Activated CD4-positive, alpha-beta T cell treated with anti-CD3 and anti-CD28 coated beads, Interleukin-2, amount 10 ng/mL, durations not matched to agents 7 days and 5 days (primary cell): ENCODE data around the gene PSD2. TPM values are rescaled to one million over a fixed set of nuclear protein-coding genes. Genes with fewer than 3 reads are reported as not detected.

Experiments used
- CTCF ChIA-PET: fragments of 350-600 bp; sonication (Branson Sonifier 250); formaldehyde crosslinking; loops from one replicate; lab custom pipeline; 2021; ENCODE audit warnings: antibody characterized with exemption; lab: Charles Lee
- POLR2A ChIA-PET: fragments of 350-600 bp; sonication (Branson Sonifier 250); formaldehyde crosslinking; loops from one replicate; lab custom pipeline; 2021; ENCODE audit warnings: antibody characterized with exemption; lab: Charles Lee
- DNase-seq: peaks from one replicate; pipeline ENCODE4 v3.0.0-alpha.2; 2020
- H3K27ac Mint-ChIP-seq: one replicate; pipeline ENCODE4 v1.8.0; 2021; ENCODE audit warnings: mild to moderate bottlenecking, moderate library complexity, mixed read lengths
- H3K27me3 Mint-ChIP-seq: one replicate; pipeline ENCODE4 v1.8.0; 2021; ENCODE audit warnings: mixed read lengths
- H3K36me3 Mint-ChIP-seq: one replicate; pipeline ENCODE4 v1.8.0; 2021; ENCODE audit warnings: low read depth, mixed read lengths
- H3K4me1 Mint-ChIP-seq: one replicate; pipeline ENCODE4 v1.8.0; 2021; ENCODE audit warnings: mixed read lengths
- H3K4me3 Mint-ChIP-seq: one replicate; pipeline ENCODE4 v1.8.0; 2021; ENCODE audit warnings: mild to moderate bottlenecking, moderate library complexity, mixed read lengths
- H3K9me3 Mint-ChIP-seq: one replicate; pipeline ENCODE4 v1.8.0; 2021; ENCODE audit warnings: mixed read lengths
- total RNA-seq, 2 experiments: library from RNA; stranded (reverse); gene quantifications; one replicate each; pipeline ENCODE4 v1.2.3, GENCODE V29; 2021

PSD2 gene
- total RNA-seq, 2 experiments from 2014 or later: not detected

- H3K36me3 Mint-ChIP-seq: no peaks in the 10 kb centered on the region
- H3K4me3 Mint-ChIP-seq: no peak overlapping the region
- POLR2A ChIA-PET: interaction anchor here (0.6 kb wide), 1 partner anchor 1921 kb away, joined by 6 read pairs; no protein-coding TSS in a partner anchor
- H3K27me3 Mint-ChIP-seq: peaks cover 10% of the 10 kb centered on the region
- no peaks in the 10 kb centered on the region for H3K4me1 Mint-ChIP-seq
- H3K27ac Mint-ChIP-seq: no peak overlapping the region
- no peaks in the 10 kb centered on the region for H3K9me3 Mint-ChIP-seq
- CTCF ChIA-PET: interaction anchor here (0.5 to 4.7 kb wide), 8 partner anchors 13 to 1782 kb away, joined by 3 to 19 read pairs (median 3); no protein-coding TSS in a partner anchor
- no peak for DNase-seq
Observed at GRCh38 chr5:139863361-139863760, 67.8 kb downstream of the PSD2 start.

DNA sequence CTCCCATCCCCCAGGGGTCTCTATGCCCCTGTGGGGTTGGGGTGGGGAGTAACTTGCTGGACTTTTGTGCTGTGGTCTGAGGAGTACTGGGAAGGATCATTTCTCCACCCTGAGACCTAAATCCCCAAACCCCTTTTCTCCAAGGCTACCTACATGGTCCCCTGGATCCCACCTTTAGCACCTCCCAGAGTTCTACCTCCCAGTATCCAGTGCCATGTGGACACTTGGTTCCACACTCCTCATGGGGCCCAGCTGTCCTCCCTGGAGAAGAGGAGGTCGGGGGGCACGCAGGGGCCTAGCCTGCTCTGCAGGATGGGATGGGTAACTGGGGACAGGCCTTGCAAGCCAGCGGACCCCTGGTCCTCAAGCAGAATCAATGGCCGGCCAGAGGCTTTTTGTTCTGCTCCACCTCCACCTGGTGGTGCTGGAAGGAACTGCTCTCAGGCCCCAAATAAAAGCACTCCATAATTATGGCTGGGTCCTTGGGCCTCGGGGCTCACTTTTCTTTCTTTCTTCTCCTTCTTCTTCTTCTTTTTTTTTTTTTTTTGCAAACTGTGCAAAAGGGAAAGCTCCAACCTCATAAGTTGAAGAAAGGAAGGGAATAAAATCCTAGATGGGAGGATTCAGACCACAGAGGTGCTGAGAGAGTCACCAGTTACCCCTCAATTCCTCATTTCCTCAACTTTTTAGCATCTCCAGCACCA, 68.4 kb downstream of the PSD2 start:
- DNase-seq: peak; percentile 57
- POLR2A ChIA-PET: interaction anchor here (0.6 kb wide), 1 partner anchor 1922 kb away, joined by 6 read pairs; no protein-coding TSS in a partner anchor
- Mint-ChIP-seq H3K27me3 (peaks cover 10% of the 10 kb centered on the region), H3K36me3 (no peaks in the 10 kb centered on the region), H3K4me3 (no peak overlapping the region), H3K27ac (no peak overlapping the region), H3K9me3 (no peaks in the 10 kb centered on the region), H3K4me1 (no peaks in the 10 kb centered on the region)
- CTCF ChIA-PET: interaction anchor here (0.5 to 4.7 kb wide), 7 partner anchors 14 to 1783 kb away, joined by 3 to 19 read pairs (median 3); no protein-coding TSS in a partner anchor

- POLR2A ChIA-PET: no interaction called here
- Mint-ChIP-seq H3K4me1 (no peaks in the 10 kb centered on the region), H3K27ac (no peak overlapping the region), H3K36me3 (no peaks in the 10 kb centered on the region), H3K4me3 (no peak overlapping the region), H3K27me3 (peaks cover 10% of the 10 kb centered on the region), H3K9me3 (no peaks in the 10 kb centered on the region)
- CTCF ChIA-PET: interaction anchor here (0.6 to 4.7 kb wide), 2 partner anchors 78 to 286 kb away, joined by 3 to 19 read pairs; no protein-coding TSS in a partner anchor
- DNase-seq: no peak
Observed at GRCh38 chr5:139864716-139865483, 69.3 kb downstream of the PSD2 start.

- DNase-seq: no peak
- Mint-ChIP-seq H3K36me3 (no peaks in the 10 kb centered on the region), H3K9me3 (no peaks in the 10 kb centered on the region), H3K4me1 (no peaks in the 10 kb centered on the region), H3K27me3 (peaks cover 13% of the 10 kb centered on the region), H3K4me3 (no peak overlapping the region), H3K27ac (no peak overlapping the region)
- ChIA-PET CTCF (interaction anchor here (1.4 kb wide), 1 partner anchor 80 kb away, joined by 7 read pairs; no protein-coding TSS in a partner anchor), POLR2A (no interaction called here)
Observed at GRCh38 chr5:139867109-139867508, 71.5 kb downstream of the PSD2 start.

DNA sequence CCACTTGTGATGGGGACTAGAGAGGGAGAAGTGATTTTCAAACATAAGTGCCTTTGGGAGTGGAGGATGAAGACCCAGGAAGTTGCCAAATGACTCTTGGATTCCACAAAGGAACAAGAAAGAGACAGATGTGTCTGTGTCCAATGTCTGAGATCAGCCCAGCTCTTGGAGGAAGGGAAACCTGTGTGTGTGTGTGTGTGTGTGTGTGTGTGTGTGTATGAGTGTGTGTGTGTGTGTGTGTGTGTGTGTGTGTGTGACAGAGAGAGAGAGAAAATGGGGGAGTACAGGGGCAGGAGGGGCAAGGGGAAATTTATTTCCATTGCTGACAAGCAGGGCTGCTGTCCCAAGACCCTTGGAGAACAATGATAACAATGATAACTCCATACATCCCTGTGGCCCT, 72.0 kb downstream of the PSD2 start:
- Mint-ChIP-seq H3K27me3 (peaks cover 13% of the 10 kb centered on the region), H3K36me3 (no peaks in the 10 kb centered on the region), H3K9me3 (no peaks in the 10 kb centered on the region), H3K4me1 (no peaks in the 10 kb centered on the region), H3K27ac (no peak overlapping the region), H3K4me3 (no peak overlapping the region)
- CTCF ChIA-PET: no interaction called here
- POLR2A ChIA-PET: no interaction called here
- no peak for DNase-seq

- ChIA-PET POLR2A (no interaction called here), CTCF (interaction anchor here (1.2 kb wide), 1 partner anchor 82 kb away, joined by 3 read pairs; no protein-coding TSS in a partner anchor)
- peaks cover 13% of the 10 kb centered on the region for H3K27me3 Mint-ChIP-seq
- no peak overlapping the region for H3K4me3 Mint-ChIP-seq
- DNase-seq: no peak
- H3K9me3 Mint-ChIP-seq: no peaks in the 10 kb centered on the region
- H3K4me1 Mint-ChIP-seq: no peaks in the 10 kb centered on the region
- no peak overlapping the region for H3K27ac Mint-ChIP-seq
- H3K36me3 Mint-ChIP-seq: no peaks in the 10 kb centered on the region
Observed at GRCh38 chr5:139869042-139869790, 73.6 kb downstream of the PSD2 start.

DNA sequence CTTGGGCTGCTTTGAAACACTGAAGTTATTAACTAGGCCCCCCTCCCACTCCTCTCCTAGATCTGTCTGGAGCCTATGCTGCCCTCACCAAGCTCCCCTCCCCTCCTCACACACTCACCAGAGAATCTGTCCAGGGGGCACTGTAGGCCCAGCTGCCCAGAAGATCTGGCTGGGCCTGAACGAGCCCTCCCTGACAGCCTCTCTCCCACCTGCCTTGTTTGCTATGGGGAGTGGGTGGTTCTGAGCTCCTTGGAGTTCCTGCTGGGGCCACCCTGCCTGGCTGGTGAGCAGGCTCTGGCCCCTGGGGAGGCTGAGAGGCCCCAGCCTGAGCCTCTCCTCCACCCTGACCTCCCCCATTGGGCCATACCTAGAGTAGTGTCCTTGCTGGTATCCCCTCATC, 75.1 kb downstream of the PSD2 start:
- ChIA-PET POLR2A (interaction anchor here (0.6 kb wide), 1 partner anchor 79 kb away, joined by 5 read pairs; no protein-coding TSS in a partner anchor), CTCF (interaction anchor here (0.9 to 1.2 kb wide), 2 partner anchors 83 to 98 kb away, joined by 3 read pairs; no protein-coding TSS in a partner anchor)
- Mint-ChIP-seq H3K4me1 (no peaks in the 10 kb centered on the region), H3K4me3 (no peak overlapping the region), H3K36me3 (no peaks in the 10 kb centered on the region), H3K27ac (no peak overlapping the region), H3K9me3 (peaks cover 2% of the 10 kb centered on the region), H3K27me3 (peaks cover 11% of the 10 kb centered on the region)
- no peak for DNase-seq

- H3K9me3 Mint-ChIP-seq: peaks cover 7% of the 10 kb centered on the region
- H3K4me1 Mint-ChIP-seq: peaks cover under 1% of the 10 kb centered on the region
- POLR2A ChIA-PET: no interaction called here
- DNase-seq: no peak
- no peak overlapping the region for H3K4me3 Mint-ChIP-seq
- CTCF ChIA-PET: interaction anchor here (1.4 to 1.8 kb wide), 3 partner anchors 12 to 97 kb away, joined by 3 to 8 read pairs (median 4); no protein-coding TSS in a partner anchor
- H3K27ac Mint-ChIP-seq: no peak overlapping the region
- peaks cover 13% of the 10 kb centered on the region for H3K27me3 Mint-ChIP-seq
- H3K36me3 Mint-ChIP-seq: no peaks in the 10 kb centered on the region
Observed at GRCh38 chr5:139871614-139872013, 76.0 kb downstream of the PSD2 start.

- ChIA-PET CTCF (interaction anchor here (0.9 to 1.8 kb wide), 4 partner anchors 12 to 97 kb away, joined by 3 to 8 read pairs (median 4); no protein-coding TSS in a partner anchor), POLR2A (no interaction called here)
- H3K27ac Mint-ChIP-seq: no peak overlapping the region
- peaks cover 8% of the 10 kb centered on the region for H3K27me3 Mint-ChIP-seq
- no peak overlapping the region for H3K4me3 Mint-ChIP-seq
- no peaks in the 10 kb centered on the region for H3K36me3 Mint-ChIP-seq
- peaks cover 6% of the 10 kb centered on the region for H3K4me1 Mint-ChIP-seq
- H3K9me3 Mint-ChIP-seq: peaks cover 7% of the 10 kb centered on the region
- no peak for DNase-seq
Observed at GRCh38 chr5:139872052-139872766, 76.6 kb downstream of the PSD2 start.

DNA sequence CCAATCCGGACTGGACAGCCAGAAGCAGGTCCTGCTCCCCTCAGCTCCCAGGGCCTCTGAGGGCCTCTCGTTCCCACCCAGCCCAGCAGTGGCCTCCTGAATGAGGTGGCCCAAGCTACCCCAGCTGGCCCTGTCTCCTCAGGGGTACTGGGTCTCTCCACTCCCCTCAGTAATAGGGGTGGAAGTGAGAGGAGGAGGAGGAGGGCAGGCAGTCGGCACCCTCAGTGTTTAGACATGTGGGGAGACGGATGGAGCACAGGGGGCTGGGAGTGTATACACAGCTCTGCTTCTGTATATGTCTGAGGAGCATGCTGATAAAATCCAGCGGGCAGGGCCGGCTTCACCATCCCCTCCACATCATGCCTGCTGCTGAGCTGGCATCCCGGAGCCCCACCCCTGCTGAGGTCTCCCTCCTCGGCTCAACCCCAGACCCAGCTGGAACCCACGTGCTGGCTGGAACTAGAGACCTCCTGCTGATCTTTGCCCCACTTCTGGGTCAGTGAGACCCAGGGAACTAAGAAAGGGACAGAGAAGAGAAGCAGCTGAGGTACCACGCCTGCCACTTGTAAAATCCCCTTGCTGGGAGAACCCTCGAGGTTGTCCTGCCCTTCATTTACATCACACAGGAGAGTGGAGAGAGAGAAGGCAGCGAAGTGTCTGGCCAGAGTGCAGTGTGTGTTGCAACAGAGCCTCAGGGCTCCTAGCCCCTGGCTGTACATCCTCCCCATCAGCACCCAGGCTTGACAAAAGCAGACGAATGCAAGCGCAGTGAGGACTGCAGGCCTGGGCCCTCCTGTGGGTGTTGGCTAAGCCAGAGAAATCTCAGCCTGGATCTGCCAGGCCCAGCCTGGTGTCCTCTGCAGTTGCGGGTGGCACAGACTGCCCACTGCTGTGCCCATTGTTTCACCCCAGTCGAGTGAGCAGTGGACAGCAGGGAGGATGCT, 77.5 kb downstream of the PSD2 start:
- Mint-ChIP-seq H3K27ac (no peak overlapping the region), H3K27me3 (peaks cover 8% of the 10 kb centered on the region), H3K36me3 (no peaks in the 10 kb centered on the region), H3K9me3 (peaks cover 7% of the 10 kb centered on the region), H3K4me3 (no peak overlapping the region), H3K4me1 (peaks cover 8% of the 10 kb centered on the region)
- POLR2A ChIA-PET: no interaction called here
- DNase-seq: no peak
- CTCF ChIA-PET: interaction anchor here (0.9 to 1.8 kb wide), 3 partner anchors 13 to 97 kb away, joined by 4 to 8 read pairs (median 4); no protein-coding TSS in a partner anchor

GRCh38 chr5:139875957-139876356, 80.3 kb downstream of the PSD2 start:
- no peak overlapping the region for H3K27ac Mint-ChIP-seq
- H3K27me3 Mint-ChIP-seq: peaks cover 6% of the 10 kb centered on the region
- POLR2A ChIA-PET: no interaction called here
- CTCF ChIA-PET: interaction anchor here (1.8 kb wide), 1 partner anchor 89 kb away, joined by 3 read pairs; no protein-coding TSS in a partner anchor
- H3K9me3 Mint-ChIP-seq: peaks cover 7% of the 10 kb centered on the region
- DNase-seq: no peak
- peaks cover 8% of the 10 kb centered on the region for H3K4me1 Mint-ChIP-seq
- H3K36me3 Mint-ChIP-seq: no peaks in the 10 kb centered on the region
- H3K4me3 Mint-ChIP-seq: no peak overlapping the region
